ENCODE data around the gene UPF3A.
"Not testable (repeated sequence)": the region's sequence is repeated elsewhere in the genome, so short reads cannot be mapped to it uniquely, and the experiment has no call there.

The UPF3A gene

GRCh38 chr13:114339857-114340534 is 58.6 kb downstream of the UPF3A start:
- peak; percentile 58 for DNase-seq

GRCh38 chr13:114341003-114341777 is 59.8 kb downstream of the UPF3A start:
- DNase-seq = no peak

GRCh38 chr13:114347256-114347655 is 65.9 kb downstream of the UPF3A start:
- not testable (repeated sequence) for DNase-seq

- peak; percentile 53 for DNase-seq
Observed at GRCh38 chr13:114352763-114353162, 71.4 kb downstream of the UPF3A start.

- DNase-seq = not testable (repeated sequence)
Observed at GRCh38 chr13:114353382-114353781, 72.0 kb downstream of the UPF3A start.

All from DMS53 (cell line).